ENCODE measurements around the gene CAMSAP1. TPM values are rescaled to one million over a fixed set of nuclear protein-coding genes. Genes with fewer than 3 reads are reported as not detected.

The CAMSAP1 gene
- total and polyA plus RNA-seq, 2 donors (not counting 1 experiment from before 2014, with no cell fraction given): 6.6 to 31.0 TPM

DNA sequence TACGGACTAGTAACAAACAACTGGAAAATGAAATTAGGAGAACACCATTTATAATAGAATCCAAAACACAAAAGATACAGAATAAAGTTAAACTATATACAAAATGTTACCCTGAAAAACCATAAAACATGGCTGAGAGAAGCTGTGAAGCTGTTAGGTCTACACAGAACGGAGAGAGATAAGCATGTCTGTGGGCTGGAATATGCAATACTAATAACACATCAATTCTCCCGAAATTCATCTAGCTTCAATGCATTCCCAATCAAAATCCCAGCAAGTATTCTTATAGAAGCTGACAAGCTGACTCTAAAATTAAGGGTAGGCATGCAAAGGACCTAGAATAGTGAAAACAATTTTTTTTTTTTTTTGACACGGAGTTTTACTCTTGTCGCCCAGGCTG lies 32.5 kb downstream of the CAMSAP1 start:
- Mint-ChIP-seq H3K27ac (no peak overlapping the region), H3K27me3 (no peaks in the 10 kb centered on the region), H3K4me3 (no peak overlapping the region), H3K9me3 (ENCODE audit: insufficient read depth) (no peaks in the 10 kb centered on the region), H3K4me1 (peaks cover 7% of the 10 kb centered on the region)
- H3K36me3 ChIP-seq (replicated peaks in 1 of 2; ENCODE audit: control extremely low read depth in 1 of 2, control insufficient read depth in 1 of 2, extremely low read depth in 1 of 2, insufficient read depth in 2 of 2, low read length in 1 of 2): no peaks in the 10 kb centered on the region
- POLR2A ChIA-PET: no interaction called here
- H3K9ac ChIP-seq (ENCODE audit: low read length): no peak overlapping the region
- H3K4me1 ChIP-seq (ENCODE audit: control insufficient read depth in 2 of 2, insufficient read depth in 2 of 2, low read length in 2 of 2): no peaks in the 10 kb centered on the region
- CTCF ChIA-PET: no interaction called here
- peaks cover 63% of the 10 kb centered on the region for H3K79me2 ChIP-seq (ENCODE audit: control insufficient read depth, insufficient read depth, low read length)
- no peak overlapping the region for H3K4me2 ChIP-seq (replicated peaks; ENCODE audit: low read depth, low read length, poor library complexity, severe bottlenecking)
- no peak overlapping the region for H2AFZ ChIP-seq (ENCODE audit: insufficient read depth, low read depth, low read length, poor library complexity, severe bottlenecking)
- no CpG with 5 or more reads among the region's 5 CpGs for WGBS (ENCODE audit: insufficient coverage)
- H3K4me3 ChIP-seq (ENCODE audit: control extremely low read depth in 1 of 5, extremely low read depth in 1 of 5, insufficient read depth in 1 of 5, low read depth in 2 of 5, low read length in 4 of 5): no peak overlapping the region
- H3K27me3 ChIP-seq (replicated peaks in 1 of 4; ENCODE audit: control extremely low read depth in 1 of 4, control insufficient read depth in 3 of 4, insufficient read depth in 4 of 4, low read length in 3 of 4): no peaks in the 10 kb centered on the region
- ATAC-seq (ENCODE audit: low read depth): no peak
- no peaks in the 10 kb centered on the region for H3K9me3 ChIP-seq (ENCODE audit: control extremely low read depth in 1 of 3, control insufficient read depth in 2 of 3, insufficient read depth in 1 of 3, low read length in 2 of 3)
- intact Hi-C loops (cut with micrococcal nuclease): no loop called here
- peaks cover 3% of the 10 kb centered on the region for H4K20me1 ChIP-seq (ENCODE audit: control insufficient read depth, insufficient read depth, low read length, poor library complexity, severe bottlenecking)
- DNase-seq: no peak
- TF ChIP-seq CTCF (IDR thresholded peaks at IDR 0.05) (no peak), EZH2 (IDR thresholded peaks at IDR 0.05; ENCODE audit: borderline replicate concordance, insufficient read depth, low read depth, low read length, poor library complexity, severe bottlenecking) (no peak)
- no peak overlapping the region for H3K27ac ChIP-seq (ENCODE audit: low read length in 2 of 2)

- intact Hi-C loops (cut with micrococcal nuclease): no loop called here
- H3K27me3 Mint-ChIP-seq: no peaks in the 10 kb centered on the region
- no peak overlapping the region for H2AFZ ChIP-seq (ENCODE audit: insufficient read depth, low read depth, low read length, poor library complexity, severe bottlenecking)
- WGBS (ENCODE audit: insufficient coverage): no CpG with 5 or more reads among the region's 3 CpGs
- no peaks in the 10 kb centered on the region for H3K4me1 ChIP-seq (ENCODE audit: control insufficient read depth in 2 of 2, insufficient read depth in 2 of 2, low read length in 2 of 2)
- CTCF ChIA-PET: no interaction called here
- H3K36me3 ChIP-seq (replicated peaks in 1 of 2; ENCODE audit: control extremely low read depth in 1 of 2, control insufficient read depth in 1 of 2, extremely low read depth in 1 of 2, insufficient read depth in 2 of 2, low read length in 1 of 2): peaks cover 0 to 8% of the 10 kb centered on the region in 2 experiments
- TF ChIP-seq CTCF (IDR thresholded peaks at IDR 0.05): no peak
- no peak overlapping the region for H3K4me3 Mint-ChIP-seq
- POLR2A ChIA-PET: no interaction called here
- no peak overlapping the region for H3K9ac ChIP-seq (ENCODE audit: low read length)
- H3K9me3 Mint-ChIP-seq (ENCODE audit: insufficient read depth): no peaks in the 10 kb centered on the region
- H3K27ac ChIP-seq (ENCODE audit: low read length in 2 of 2): no peak overlapping the region
- H3K27ac Mint-ChIP-seq: no peak overlapping the region
- H3K4me1 Mint-ChIP-seq: peaks cover 2% of the 10 kb centered on the region
- no peaks in the 10 kb centered on the region for H3K27me3 ChIP-seq (replicated peaks in 1 of 4; ENCODE audit: control extremely low read depth in 1 of 4, control insufficient read depth in 3 of 4, insufficient read depth in 4 of 4, low read length in 3 of 4)
- H3K79me2 ChIP-seq (ENCODE audit: control insufficient read depth, insufficient read depth, low read length): peaks cover 69% of the 10 kb centered on the region
- no peak overlapping the region for H3K4me2 ChIP-seq (replicated peaks; ENCODE audit: low read depth, low read length, poor library complexity, severe bottlenecking)
- no peak overlapping the region for H3K4me3 ChIP-seq (ENCODE audit: control extremely low read depth in 1 of 5, extremely low read depth in 1 of 5, insufficient read depth in 1 of 5, low read depth in 2 of 5, low read length in 4 of 5)
- H3K9me3 ChIP-seq (ENCODE audit: control extremely low read depth in 1 of 3, control insufficient read depth in 2 of 3, insufficient read depth in 1 of 3, low read length in 2 of 3): no peaks in the 10 kb centered on the region
- DNase-seq (no peak), ATAC-seq (ENCODE audit: low read depth) (no peak)
- peaks cover 17% of the 10 kb centered on the region for H4K20me1 ChIP-seq (ENCODE audit: control insufficient read depth, insufficient read depth, low read length, poor library complexity, severe bottlenecking)
These were observed 37.4 kb downstream of the CAMSAP1 start for GRCh38 chr9:135869909-135870308.
